ENCODE data around the gene ADTRP.

GRCh38 chr6:11814106-11814505, 35.5 kb upstream of the ADTRP start:
- TF ChIP-seq, protein P1, sequence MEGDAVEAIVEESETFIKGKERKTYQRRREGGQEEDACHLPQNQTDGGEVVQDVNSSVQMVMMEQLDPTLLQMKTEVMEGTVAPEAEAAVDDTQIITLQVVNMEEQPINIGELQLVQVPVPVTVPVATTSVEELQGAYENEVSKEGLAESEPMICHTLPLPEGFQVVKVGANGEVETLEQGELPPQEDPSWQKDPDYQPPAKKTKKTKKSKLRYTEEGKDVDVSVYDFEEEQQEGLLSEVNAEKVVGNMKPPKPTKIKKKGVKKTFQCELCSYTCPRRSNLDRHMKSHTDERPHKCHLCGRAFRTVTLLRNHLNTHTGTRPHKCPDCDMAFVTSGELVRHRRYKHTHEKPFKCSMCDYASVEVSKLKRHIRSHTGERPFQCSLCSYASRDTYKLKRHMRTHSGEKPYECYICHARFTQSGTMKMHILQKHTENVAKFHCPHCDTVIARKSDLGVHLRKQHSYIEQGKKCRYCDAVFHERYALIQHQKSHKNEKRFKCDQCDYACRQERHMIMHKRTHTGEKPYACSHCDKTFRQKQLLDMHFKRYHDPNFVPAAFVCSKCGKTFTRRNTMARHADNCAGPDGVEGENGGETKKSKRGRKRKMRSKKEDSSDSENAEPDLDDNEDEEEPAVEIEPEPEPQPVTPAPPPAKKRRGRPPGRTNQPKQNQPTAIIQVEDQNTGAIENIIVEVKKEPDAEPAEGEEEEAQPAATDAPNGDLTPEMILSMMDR (conservative IDR thresholded peaks at IDR 0.05 in 1 of 2, IDR thresholded peaks at IDR 0.05 in 1 of 2; ENCODE audit: low read depth in 1 of 2, low read length in 2 of 2) = no peak
- no peak for TF ChIP-seq EZH2 (IDR thresholded peaks at IDR 0.05; ENCODE audit: low read length, missing control alignments)
